Cardiac muscle cell (in vitro differentiated cells and primary cell): Measurements from ENCODE around the gene MUC5B. TPM values are rescaled to one million over a fixed set of nuclear protein-coding genes. Genes with fewer than 3 reads are reported as not detected.

Experiments
- DNase-seq, 2 donors: peaks; one replicate each; pipeline versions ENCODE4 v3.0.0 to v3.0.0-alpha.2; 2010 to 2017; ENCODE audit warnings: low read depth in 1 of 2, low spot score in 1 of 2
- H3K27ac ChIP-seq: fragments of 200-600 bp; sonication (generic); 2 replicates; pipeline ENCODE4 v1.5.1; 2016
- H3K27me3 ChIP-seq: fragments of 200-600 bp; sonication (generic); 2 replicates; pipeline ENCODE4 v1.6.0; 2016; ENCODE audit warnings: control low read depth
- H3K36me3 ChIP-seq: fragments of 200-600 bp; sonication (generic); 2 replicates; pipeline ENCODE4 v1.5.1; 2016; ENCODE audit warnings: control low read depth
- H3K4me1 ChIP-seq: fragments of 200-600 bp; sonication (generic); 2 replicates; pipeline ENCODE4 v1.8.1; 2017; ENCODE audit warnings: low read depth, mild to moderate bottlenecking, mixed run types
- H3K4me3 ChIP-seq: fragments of 200-600 bp; sonication (generic); 2 replicates; pipeline ENCODE4 v1.5.1; 2016; ENCODE audit warnings: mild to moderate bottlenecking
- H3K9me3 ChIP-seq: fragments of 200-600 bp; sonication (generic); 2 replicates; pipeline ENCODE4 v1.5.1; 2017; ENCODE audit warnings: low read depth, mild to moderate bottlenecking, control low read depth
- polyA plus RNA-seq: library from polyadenylated mRNA; unstranded; fragments of >200 nt; fragmentation: Nextera tagmentation; extraction: Ambion mirVana; gene quantifications from 2 replicates; pipeline ENCODE4 v1.2.1, GENCODE V29; 2016
- total RNA-seq: library from RNA; depleted of rRNA; stranded (reverse); fragments of >200 nt; gene quantifications from 2 replicates; pipeline ENCODE4 v1.2.3, GENCODE V29; 2016
- TF ChIP-seq, protein P1 (sequence below): IDR thresholded peaks from 2 replicates; pipeline ENCODE4 v1.5.1; 2012; ENCODE audit warnings: low read depth, mild to moderate bottlenecking, low read length

MUC5B gene
- total and polyA plus RNA-seq, 2 experiments from 2014 or later: not detected

DNA sequence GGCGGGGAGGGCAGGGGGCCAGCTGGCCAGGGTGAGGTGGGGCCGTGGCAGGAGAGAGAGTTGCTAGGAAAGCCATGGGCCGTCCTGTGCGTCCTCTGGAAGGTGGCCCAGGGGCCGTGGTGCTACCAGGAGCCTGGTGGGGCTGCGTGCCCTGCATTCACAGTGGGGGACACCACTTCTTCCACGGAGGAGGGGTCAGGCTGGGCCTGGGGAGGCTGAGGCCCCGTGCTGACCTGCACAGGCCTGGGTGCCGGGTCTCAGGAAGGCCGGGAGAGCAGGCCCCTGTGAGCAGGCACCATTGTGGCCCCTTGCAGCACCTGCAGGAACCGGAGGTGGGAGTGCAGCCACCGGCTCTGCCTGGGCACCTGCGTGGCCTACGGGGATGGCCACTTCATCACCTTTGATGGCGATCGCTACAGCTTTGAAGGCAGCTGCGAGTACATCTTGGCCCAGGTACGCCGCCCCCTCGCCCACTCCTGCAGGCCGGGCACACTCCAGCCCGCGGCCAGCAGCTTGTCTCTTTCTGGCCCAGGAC, 12.0 kb downstream of the MUC5B start:
- Histone ChIP-seq H3K9me3 (no peaks in the 10 kb centered on the region), H3K4me3 (no peak overlapping the region), H3K36me3 (no peaks in the 10 kb centered on the region), H3K27me3 (no peaks in the 10 kb centered on the region), H3K27ac (no peak overlapping the region), H3K4me1 (no peaks in the 10 kb centered on the region)
- no peak for DNase-seq
- TF ChIP-seq, protein P1, sequence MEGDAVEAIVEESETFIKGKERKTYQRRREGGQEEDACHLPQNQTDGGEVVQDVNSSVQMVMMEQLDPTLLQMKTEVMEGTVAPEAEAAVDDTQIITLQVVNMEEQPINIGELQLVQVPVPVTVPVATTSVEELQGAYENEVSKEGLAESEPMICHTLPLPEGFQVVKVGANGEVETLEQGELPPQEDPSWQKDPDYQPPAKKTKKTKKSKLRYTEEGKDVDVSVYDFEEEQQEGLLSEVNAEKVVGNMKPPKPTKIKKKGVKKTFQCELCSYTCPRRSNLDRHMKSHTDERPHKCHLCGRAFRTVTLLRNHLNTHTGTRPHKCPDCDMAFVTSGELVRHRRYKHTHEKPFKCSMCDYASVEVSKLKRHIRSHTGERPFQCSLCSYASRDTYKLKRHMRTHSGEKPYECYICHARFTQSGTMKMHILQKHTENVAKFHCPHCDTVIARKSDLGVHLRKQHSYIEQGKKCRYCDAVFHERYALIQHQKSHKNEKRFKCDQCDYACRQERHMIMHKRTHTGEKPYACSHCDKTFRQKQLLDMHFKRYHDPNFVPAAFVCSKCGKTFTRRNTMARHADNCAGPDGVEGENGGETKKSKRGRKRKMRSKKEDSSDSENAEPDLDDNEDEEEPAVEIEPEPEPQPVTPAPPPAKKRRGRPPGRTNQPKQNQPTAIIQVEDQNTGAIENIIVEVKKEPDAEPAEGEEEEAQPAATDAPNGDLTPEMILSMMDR: no peak

DNA sequence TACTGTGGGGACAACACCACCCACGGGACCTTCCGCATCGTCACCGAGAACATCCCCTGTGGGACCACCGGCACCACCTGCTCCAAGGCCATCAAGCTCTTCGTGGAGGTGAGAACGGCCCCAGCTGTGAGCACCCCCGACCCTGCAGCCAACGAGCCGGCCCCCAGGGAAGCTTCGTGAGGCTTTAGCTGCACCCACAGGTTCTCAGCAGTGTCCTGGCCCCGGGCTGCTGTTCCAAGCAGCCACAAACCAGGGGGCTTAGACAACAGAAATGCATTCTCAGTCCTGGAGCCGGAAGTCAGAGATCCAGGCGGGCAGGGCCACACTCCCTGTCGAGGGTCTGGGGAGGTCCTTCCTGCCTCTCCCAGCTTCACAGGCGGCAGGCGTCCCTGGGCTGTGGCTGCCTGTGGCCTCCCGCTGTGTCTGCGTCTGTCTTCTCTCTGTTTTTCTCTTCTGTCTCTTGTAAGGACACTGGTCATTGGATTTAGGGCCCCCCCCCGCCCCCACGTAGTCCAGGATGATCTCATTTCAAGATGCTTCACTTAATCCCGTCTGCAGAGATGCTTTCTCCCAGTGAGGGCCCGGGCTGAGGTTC, 12.5 kb downstream of the MUC5B start:
- Histone ChIP-seq H3K27me3 (no peaks in the 10 kb centered on the region), H3K36me3 (no peaks in the 10 kb centered on the region), H3K4me3 (no peak overlapping the region), H3K9me3 (no peaks in the 10 kb centered on the region), H3K4me1 (no peaks in the 10 kb centered on the region), H3K27ac (no peak overlapping the region)
- DNase-seq: no peak
- TF ChIP-seq, protein P1: no peak

DNA sequence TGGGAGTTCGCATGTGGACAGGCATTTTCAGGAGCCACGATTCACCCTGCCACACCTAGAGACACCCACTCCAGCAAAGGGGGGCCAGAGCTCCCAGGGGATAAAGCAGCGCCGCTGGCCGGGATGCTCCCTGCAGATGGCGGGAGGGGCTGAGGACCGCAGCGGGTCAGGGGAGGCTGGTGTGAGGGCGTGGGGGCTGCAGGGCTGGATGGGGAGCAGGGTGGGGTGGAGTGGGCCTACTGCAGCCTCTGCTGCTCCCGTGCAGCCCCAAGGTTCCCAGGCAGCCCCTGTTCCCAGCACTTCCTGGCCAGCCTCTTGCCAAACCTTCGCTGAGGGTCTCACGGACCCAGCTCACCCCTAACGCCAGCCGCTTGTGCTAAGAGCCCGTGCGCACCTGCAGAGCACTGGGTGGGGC, 13.0 kb downstream of the MUC5B start:
- H3K4me3 ChIP-seq: no peak overlapping the region
- H3K36me3 ChIP-seq: no peaks in the 10 kb centered on the region
- no peak overlapping the region for H3K27ac ChIP-seq
- H3K4me1 ChIP-seq: no peaks in the 10 kb centered on the region
- H3K9me3 ChIP-seq: no peaks in the 10 kb centered on the region
- no peaks in the 10 kb centered on the region for H3K27me3 ChIP-seq
- DNase-seq: no peak
- TF ChIP-seq, protein P1: no peak

DNA sequence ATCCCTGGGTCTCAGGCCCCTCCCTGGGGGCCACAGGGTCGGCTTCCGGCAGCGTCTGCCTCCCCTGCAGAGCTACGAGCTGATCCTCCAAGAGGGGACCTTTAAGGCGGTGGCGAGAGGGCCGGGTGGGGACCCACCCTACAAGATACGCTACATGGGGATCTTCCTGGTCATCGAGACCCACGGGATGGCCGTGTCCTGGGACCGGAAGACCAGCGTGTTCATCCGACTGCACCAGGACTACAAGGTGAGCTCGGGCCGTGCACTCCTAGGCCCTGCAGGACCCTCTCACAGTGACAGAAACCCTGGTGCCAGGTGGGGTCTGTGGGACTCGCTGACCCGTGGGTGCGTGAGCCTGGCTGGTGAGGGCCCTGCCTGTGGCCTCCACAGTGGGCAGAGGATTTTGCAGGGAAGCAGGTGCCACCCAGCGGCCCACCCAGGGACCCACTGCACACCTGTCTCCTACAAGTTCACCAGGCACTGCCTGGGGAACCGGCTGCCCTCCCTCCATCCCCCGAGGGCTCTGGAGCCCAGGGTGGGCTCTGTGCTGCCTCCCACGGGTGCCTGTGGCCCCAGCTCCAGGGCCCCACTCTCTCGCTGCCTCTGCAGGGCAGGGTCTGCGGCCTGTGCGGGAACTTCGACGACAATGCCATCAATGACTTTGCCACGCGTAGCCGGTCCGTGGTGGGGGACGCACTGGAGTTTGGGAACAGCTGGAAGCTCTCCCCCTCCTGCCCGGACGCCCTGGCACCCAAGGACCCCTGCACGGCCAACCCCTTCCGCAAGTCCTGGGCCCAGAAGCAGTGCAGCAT, 13.7 kb downstream of the MUC5B start:
- Histone ChIP-seq H3K9me3 (no peaks in the 10 kb centered on the region), H3K4me1 (no peaks in the 10 kb centered on the region), H3K4me3 (no peak overlapping the region), H3K27me3 (no peaks in the 10 kb centered on the region), H3K27ac (no peak overlapping the region), H3K36me3 (no peaks in the 10 kb centered on the region)
- TF ChIP-seq, protein P1: no peak
- DNase-seq: no peak

DNA sequence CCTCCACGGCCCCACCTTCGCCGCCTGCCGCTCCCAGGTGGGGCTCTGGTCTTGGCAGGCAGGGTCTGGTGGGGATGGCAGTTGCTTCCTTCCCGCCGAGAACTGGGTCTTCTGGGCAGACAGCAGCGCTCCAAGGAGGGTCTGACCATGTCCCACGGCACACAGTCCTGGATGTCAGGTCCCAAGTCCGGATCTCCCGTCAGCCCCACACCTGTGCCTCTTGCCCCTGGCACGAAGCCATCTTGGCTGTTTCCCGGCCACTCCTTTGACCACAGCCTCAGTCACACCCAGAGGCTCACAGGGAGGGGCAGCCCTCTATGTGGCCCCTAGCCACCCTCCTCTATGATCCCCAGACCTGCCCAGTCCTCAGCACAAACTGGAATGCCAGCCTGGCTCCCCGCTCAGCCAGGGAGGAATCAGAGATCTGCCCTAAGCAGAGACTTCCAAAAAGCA, 14.3 kb downstream of the MUC5B start:
- H3K9me3 ChIP-seq: no peaks in the 10 kb centered on the region
- DNase-seq: no peak
- TF ChIP-seq, protein P1: no peak
- no peaks in the 10 kb centered on the region for H3K36me3 ChIP-seq
- H3K4me3 ChIP-seq: no peak overlapping the region
- no peaks in the 10 kb centered on the region for H3K27me3 ChIP-seq
- no peaks in the 10 kb centered on the region for H3K4me1 ChIP-seq
- H3K27ac ChIP-seq: no peak overlapping the region
